Stimulated activated CD4-positive, alpha-beta T cell treated with anti-CD3 and anti-CD28 coated beads, TNF-alpha, amount 100 ng/mL, for 24 hours (primary cell): Measurements from ENCODE around the gene PRSS27.
"Not testable (repeated sequence)": the region's sequence is repeated elsewhere in the genome, so short reads cannot be mapped to it uniquely, and the experiment has no call there.

Experiments
- DNase-seq, 3 experiments: peaks; one replicate each; pipeline ENCODE4 v3.0.0-alpha.2; 2020; ENCODE audit warnings: low read depth in 3 of 3

The PRSS27 gene

DNA sequence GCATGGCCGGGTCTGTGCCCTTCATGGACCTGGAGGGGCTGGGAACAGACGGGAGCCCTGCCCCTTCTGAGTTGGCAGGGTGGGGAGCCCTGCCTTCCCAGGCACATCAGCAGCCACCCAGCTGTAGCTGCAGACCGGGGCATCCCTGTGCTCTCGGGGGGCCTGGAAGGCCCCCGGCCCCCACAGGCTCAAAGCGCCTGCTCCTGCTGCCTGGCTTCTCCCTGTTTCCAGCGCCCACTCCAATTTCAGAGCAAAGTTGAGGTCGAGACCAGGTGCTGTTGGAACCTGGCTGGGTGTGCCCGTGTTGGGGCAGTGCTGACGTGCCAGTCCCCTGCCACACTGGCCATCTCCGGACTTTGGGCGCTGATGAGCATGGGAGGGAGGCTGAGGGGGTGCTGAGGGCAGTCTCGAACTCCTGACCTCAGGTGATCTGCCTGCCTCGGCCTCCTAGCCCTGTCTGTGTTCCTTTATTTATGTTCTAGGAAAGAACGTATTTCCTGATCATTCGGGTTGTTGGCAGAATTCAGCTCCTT, 4.9 kb upstream of the PRSS27 start:
- no peak for DNase-seq

DNA sequence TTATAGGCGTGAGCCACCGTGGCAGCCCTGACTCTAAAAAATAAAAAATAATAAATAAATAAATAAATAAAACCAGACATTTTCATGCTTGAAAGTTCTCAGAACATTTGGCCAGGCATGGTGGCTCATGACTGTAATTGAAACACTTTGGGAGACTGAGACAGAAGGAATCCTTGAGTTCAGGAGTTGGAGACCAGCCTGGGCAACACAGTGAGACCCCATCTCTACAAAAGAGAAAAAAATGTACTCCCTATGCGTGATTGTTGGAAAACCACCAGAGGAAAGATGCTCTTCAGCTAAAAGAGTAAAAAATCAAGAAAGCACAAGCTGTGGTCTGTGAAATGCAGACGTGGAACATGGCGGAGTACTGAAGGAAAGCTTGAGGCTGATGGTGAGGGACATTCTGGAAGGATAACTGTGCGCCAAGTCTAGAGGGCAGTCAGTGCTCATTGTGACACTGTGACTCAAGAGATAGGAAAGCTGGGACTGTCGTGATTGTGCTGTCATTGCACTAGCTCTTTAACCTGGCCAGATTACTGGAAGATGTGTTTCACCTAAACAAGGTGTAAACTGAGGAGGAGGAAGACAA, 4.2 kb upstream of the PRSS27 start:
- DNase-seq: no peak

DNA sequence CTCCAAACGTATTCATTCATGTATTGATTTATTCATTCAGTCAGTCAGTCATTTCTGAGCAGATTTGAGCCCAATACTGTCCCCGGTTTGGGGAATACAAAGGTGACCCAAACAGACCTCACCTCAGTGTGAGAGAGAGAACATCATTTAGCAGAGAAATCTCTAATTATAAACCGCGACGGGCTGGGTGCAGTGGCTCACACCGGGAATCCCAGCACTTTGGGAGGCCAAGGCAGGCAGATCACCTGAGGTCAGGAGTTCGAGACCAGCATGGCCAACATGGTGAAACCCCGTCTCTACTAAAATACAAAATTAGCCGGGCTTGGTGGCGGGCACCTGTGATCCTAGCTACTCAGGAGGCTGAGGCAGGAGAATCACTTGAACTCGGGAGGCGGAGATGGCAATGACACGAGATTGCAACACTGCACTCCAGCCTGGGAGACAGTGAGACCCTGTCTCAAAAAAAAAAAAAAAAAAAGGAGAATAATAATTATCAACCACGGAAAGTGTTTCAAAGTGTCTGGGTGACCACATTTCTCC, 1.7 kb upstream of the PRSS27 start:
- not testable (repeated sequence) for DNase-seq

DNA sequence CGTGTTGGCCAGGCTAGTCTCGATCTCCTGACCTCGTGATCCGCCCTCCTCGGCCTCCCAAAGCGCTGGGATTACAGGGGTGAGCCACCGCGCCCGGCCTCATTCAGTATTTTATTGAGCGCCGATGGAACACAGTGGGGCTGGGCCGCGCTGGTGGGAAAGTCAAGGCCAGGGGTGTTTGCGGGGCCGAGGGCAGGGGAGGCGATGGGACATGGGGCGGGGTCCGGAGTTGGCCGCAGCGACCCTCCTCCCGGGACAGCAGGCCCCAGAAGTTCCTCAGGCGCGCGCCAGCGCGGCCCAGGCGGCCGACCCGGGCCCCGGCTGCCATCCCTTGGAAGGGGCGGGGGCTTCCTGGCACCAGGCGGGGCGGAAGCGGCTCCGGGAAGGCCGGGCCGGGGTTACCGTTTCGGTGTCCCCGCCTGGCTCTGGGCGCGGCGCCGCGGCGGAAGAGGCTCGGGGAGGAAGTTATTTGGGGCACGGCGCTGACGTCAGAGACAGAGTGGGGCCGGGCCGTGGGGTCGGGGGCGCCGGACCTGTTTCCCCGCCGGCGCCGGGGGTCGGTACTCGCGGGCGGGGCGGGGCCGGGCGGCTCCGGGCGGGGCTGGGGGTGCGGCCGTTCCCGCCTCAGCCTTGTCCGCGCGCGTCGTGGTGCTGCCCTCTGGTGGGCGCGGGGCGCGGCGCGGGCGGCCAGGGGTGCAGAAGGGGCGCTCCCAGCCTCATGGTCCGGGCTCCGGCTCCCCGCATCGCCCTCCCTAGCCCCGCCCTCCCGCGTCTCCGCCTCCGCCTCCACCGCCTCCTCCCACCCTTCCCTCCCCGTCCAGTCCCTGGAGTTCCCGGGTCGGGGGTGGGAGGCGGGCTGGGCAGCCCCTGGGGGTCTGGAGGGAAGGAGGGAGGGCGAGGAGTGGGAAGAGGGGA, 952 bp upstream of the PRSS27 start:
- DNase-seq: peak; percentile 77 to 88 (median 78)

DNA sequence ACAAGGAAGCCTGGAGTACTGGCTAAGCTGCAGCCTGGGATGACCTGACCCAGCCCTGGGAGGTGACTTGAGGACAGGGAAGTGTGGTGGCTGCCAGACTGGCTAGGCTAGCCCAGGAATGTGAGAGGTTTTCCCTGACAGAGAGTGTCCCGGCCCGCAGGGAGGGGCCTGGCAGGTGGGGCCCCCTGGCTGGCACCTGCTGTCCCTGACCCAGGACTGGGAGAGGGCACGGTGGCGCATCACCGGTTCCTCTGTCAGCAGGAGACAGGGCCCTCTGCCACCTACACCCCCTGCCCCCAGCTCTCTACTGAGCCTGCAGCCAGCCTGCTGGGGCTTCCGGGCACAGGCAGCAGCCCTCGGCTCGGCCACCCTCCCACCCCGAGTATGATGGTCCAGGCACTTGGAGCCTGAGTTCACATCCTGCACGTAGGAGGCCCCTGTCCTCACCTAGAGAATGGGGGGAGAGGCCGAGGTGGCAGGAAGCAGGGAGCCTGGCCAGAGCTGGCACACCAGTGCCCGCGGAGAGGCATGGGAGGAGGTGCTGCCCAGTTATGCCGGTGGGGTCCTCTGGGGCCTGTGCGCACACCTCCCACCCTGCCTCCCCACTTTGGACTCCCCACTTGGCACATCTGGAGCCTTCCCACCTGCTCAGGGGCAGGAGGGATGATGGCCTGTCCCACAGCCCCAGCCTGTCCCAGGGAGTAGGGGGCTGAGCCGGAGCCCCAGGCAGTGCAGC, 528 bp downstream of the PRSS27 start:
- no peak for DNase-seq

DNA sequence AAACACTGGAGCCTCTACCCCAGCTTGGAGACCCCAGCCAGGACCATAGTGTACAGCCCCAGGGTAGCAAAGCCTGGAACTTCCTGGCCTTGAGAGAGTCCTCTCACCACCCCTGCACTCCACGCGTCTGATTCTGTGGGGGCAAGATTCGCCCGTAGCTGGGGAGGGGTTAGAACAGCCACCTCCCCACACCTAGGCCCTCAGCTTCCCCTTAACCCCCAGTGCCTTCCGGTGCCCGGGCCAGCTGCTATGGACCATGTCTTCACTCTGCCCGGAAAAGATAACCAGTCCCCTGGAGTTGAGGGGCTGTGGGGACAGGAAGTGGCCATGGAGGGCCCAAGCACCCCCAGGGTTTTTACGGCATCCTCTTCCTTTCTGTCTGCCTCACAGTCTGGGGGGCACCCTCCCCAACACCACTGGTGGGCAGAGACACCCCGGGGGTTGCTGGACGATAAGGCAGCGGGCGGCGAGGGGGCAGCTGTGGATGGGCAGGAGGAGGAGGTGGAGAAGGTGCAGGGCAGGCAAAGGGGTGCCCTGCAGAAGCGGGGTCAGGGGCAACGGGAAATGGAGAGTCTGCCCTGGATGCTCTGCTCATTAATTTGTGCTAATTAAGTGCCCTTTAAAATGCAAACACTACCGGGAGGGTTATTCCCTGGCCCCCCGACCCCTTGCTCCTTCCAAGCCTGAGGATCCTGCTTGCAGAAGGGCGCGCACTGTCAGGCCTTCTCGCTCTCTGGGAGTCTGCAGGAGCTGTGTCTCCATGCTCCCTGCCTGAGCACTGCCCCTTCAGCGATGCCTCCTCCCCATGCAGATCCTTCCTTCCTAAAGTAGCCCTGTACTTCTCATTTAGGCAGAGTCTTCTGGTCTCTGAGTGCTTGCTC, 2.4 kb downstream of the PRSS27 start:
- no peak for DNase-seq

DNA sequence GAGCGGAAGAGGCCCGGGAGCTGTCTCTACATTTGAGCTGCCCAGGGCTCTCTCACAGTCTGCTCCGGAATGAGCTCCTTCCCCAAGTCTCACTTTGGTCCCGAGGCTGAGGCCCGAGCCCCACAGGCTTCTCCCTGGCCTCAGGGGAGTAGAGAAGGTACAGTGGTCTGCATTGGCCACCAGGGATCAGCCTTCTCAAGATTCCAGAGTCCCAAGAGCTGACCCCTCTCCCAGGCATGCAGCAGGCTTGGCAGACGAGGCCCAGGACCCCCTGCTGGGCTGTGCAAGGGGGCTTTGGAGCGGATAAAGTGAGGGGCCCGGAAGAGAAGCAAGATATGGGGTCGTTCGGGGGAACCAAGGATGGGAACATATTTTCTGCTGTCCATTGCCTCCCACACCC, 3.1 kb downstream of the PRSS27 start:
- DNase-seq: no peak

DNA sequence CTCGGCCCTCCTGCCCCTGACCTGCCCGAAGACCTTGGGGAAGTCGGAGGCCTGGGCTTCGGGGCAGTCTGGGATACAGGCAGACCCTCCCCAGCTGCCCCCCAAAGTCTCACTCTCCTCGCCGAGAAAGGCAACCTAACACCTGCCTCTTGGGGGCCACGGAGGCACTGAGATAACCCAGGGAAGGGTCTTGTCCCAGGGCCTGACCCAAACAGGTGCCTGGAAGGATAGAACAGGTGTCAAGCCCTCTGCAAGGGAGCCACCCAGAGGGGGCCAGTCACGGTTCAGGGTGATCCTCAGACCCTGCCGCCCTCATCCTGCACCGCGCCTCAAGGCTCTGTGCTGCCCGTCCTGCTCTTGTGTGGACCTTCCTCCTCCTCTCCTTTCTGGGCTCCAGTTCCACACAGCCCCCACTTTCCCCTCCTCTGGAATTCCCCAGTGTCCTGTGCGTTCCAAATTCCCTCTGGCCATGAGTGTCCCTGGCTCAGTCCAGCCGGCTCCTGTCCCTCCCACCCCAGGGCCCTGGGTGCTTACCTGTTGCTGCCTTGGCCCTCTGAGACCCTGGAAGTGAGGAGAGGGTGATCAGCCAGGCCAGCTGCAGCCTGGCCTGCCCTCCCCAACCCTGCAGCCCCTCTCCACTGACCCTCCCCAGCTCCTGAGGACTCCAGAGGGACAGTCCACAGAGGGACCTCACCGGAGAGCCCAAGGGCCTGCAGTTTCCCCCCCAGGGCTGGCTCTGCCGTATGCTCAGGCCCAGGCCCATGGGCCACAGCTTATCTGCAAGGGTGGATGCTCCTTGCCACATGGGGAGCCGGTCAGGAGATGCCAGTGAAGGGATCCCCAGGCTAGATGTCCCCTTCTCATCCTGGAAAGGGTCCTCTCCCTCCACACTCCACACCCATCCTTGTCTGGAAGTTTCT, 3.8 kb downstream of the PRSS27 start:
- no peak for DNase-seq

DNA sequence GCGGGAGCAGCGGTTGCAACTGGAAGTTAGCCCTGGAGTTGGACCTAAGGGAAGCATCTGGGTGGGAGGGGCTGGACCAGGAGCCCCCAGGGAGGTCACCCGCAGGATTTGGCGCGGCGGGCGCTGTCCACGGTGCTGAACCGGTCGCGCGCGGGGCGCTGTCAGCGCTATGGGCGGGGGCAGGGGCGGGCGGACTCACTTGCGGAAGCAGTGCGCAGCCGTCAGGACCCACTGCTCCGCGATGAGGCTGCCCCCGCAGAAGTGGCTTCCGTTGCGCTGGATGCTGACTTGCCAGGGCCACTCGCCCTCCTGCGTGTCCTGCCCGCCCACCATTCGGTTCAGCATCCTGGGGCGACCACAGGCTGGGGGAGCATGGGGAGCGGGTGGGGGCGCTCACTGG, 4.5 kb downstream of the PRSS27 start:
- DNase-seq: peak; percentile 47 to 75 (median 58)

DNA sequence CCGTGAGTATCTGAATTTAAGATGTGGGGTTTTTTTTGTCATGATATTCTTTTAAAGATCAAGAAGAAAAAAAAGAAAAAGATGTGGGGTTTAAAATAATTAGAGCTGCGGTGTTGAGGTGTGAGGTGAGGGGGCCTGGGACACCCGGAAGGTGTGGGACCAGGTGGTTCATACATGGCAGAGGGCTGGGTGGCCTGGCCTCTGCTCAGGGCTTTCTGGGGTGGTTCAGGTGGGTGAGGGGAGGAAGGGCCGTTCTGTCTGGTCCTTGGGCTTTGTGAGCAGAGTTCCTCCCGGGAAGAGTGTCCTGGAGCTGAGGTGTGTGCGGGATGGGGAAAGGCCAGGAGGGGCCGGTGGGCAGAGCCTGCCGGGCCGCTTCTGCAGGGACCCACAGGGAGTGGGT, 5.0 kb downstream of the PRSS27 start:
- no peak for DNase-seq

DNA sequence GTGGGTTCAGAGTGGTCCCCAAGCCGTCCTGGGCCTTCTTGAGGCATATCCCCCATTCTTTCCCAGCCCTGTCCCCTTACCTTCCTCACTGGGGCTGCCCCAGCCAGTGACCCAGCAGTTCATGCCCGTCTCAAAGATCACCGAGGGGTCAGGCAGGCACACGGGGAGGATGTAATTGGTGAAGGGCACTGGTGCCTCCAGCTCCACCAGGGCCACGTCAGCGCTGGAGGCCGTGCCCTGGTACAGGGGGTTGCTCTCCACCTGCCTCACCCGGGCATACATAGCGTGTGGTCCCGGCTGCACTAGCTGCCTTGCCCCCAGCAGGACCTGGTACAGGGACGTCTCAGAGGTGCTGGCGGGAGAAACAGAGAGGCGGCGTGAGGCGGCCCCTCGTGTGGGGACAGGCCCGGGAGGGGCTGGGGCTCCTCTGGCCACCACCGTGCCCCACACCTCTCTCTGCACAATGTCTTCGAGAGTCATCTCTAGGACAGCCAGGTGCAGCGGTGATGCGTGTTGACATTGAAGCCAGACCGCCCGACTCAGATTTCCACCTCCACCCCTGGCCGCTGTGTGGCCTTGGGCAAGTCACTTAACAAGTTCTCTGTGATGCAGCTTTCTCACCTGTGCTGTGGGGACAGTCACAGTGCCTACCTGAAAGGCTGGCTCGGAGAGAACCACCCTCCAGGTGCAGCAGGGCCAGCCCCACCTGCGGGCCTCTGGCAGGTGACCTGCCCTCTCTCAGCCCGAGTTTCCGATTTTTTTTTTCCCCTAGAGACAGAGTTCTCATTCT, 5.8 kb downstream of the PRSS27 start:
- DNase-seq: no peak

DNA sequence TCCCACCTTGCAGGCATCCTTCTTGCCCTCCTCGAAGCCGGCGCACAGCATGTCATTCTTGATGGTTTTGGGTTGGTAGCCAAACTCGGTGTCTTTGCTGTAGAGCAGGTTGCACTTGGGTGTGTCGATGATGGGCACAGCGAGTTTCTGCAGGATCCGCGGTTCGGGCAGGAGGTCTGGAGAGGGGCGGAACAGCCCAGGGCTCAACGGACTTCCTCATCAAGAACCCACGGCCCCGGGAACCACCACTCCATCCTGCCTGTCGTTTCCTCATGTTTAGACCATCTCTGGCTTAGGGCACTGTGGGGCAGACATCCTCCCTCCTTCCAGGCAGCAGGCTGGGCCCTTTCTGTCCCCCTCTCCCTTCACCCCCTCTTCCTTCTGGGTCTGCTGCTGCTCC, 6.5 kb downstream of the PRSS27 start:
- DNase-seq: no peak

DNA sequence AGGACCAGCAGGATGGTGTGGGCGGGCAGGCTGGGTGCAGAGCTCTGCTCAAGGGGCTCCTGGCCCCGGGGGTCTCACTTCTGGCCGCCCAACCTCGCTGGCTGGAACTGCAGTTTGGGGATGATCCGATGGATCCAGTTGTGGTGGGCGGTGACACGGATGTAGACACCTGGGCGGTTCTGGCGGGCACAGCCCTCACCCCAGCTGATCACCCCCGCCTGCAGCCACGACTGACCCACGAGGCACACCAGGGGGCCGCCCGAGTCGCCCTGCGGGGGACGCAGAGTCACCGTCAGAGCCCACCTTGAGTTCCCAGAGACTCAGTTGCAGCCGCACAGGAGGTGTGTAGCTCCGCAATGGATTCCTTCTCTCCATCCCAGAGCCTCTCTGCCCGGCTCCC, 7.5 kb downstream of the PRSS27 start:
- no peak for DNase-seq

DNA sequence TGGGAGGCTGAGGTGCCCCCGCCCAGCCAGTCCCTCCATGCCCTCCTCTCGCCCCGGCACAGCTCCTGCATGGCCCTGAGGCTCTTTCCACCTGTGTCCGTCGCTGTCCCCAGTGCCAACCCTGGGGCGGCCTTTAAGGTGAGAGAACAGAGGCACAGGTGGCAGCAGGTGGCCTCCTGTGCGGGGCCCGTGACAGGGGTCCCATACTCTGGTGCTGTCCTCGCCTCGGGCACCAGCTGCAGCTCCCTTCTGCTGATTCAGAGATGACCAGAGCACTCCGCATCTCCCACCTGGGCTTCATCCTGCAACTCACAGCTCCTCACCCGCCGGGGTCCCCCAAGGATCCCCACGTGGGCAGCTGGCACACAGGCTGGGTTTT, 8.0 kb downstream of the PRSS27 start:
- DNase-seq: no peak

DNA sequence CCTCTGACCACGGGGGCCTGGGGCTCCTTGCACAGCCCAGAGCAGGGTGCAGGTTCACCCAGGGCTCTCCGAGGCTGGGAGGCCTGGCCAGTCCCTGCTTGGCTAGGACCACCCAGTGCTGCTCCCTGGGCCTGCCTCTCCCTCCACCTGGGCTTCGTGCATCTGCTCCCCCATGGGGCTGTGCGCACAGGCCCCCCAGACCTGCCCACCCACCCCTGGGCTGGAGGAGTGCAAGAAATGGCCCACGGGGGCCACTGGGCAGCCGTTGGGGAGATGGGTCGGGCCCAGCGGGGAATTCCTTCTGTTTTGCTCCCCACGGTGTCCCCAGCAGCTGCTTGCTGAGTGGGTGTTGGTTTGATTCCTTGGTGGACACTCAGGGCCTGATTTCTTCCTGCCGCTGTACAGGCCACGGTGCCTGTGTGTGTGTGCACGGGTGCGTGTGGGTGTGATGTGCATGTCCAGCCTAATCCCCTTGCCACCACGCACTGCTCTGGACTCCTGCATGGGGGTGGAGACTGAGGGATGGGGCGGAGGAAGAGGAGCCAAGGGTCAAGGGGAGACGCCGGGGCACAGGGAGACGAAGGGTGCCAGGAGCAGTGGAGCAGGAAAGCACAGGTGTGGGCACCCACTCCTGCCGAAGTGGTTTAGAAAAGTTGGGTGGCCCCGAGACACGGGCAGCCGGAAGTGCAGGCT, 8.5 kb downstream of the PRSS27 start:
- no peak for DNase-seq

DNA sequence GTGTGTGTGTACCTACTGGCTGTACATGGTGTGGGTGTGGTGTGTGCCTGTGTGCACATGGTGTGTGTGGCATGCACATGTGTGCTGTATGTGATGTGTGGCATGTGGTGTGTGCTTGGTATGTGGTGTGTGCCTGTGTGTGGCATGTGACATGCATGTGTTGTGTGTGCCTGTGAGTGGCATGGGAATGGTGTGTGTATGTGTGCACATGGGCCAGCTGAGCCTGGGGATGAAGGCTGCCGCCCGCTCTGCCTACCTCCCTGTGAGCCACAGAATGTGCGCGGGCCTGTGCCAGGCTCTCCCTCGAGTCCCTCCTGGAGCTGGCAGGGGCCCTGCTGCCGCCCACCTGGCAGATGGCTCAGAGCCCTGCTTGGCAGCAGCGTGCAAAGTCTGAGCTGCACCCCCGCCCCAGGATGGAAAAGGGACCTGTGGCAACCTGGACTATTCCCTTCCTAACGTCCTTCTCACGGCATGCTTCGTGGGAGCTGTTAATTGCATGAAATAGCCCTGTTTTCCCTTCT, 9.3 kb downstream of the PRSS27 start:
- DNase-seq: no peak

DNA sequence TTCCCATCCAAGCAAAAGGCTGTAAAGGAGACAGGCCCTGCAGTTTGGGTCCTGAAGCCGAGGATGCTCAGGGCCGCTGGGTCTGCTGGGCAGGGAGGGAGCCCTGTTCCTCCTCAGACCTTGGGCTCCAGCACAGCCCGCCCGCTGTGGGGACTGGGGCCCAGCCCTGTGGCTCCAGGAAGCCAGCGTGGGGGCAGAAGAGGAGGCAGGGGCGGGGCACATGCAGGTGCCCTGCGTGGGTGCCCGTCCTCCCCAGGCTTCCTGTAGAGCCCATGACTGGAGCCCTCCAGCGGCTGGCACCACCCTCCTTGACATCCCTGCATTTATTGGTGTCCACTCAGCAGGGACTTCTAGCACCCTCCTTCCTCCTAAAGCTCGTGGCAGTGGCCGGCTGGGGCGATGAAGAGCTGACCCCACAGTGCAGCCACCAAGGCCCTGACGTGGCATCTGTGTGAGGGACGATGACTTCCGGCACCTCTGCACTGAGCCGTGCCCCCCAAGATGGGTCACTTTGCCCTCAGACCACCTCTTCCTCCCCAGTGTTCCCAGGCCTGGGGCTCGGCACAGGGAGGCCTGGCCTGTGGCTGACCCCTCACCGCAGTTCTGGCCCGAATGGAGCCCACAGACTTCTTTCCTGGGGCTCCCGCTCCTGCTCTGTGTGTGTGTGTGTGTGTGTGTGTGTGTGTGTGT, 9.9 kb downstream of the PRSS27 start:
- no peak for DNase-seq

DNA sequence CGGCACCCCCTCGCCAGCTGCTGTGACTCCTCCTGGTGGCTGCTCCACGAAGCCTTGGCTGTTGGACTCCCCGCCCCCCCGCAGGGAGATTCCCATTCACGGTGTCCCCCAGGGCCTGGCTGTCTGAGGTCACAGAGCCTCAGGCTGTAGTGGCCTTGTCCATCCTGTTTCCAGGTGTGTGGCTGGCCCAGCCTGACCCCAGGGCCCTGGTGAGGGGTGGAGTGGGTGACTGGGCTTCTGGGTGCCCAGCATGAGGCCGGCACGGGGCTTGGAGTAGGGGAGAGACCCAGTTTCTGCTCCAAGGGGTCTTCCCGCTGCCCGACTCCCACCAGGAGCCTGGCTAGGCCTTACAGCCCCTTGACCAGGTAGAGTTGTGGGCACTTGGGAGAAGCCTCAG, 10.4 kb downstream of the PRSS27 start:
- DNase-seq: no peak
